ENCODE data around the gene GTF3A. TPM values are rescaled to one million over a fixed set of nuclear protein-coding genes. Genes with fewer than 3 reads are reported as not detected.

Gene GTF3A
- total and polyA plus RNA-seq, 2 of the 4 experiments (the other 2 are of a cell fraction) = 74.1 to 116 TPM

DNA sequence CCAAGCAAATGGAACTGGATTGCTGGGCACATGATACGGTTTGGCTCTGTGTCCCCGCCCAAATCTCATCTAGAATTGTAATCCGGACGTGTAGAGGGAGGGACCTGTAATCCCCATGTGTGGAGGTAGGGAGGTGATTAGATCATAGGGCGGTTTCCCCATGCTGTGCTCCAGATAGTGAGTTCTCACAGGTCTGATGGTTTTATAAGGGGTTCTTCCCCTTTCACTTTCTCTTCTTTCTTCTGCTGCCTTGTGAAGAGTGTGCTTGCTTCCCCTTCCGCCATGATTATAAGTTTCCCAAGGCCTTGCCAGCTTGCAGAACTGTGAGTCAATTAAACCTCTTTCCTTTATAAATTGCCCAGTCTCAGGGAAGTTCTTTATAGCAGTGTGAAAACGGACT, 58.6 kb downstream of the GTF3A start:
- no peak overlapping the region for H4K8ac ChIP-seq (ENCODE audit: low read depth in 2 of 2, low read length in 2 of 2)
- in situ Hi-C loops (cut with MboI; ENCODE audit: low sequenced_read_pairs) = no loop called here

More for the DNA sequence above, 58.6 kb downstream of the GTF3A start:
- Histone ChIP-seq H2BK15ac (ENCODE audit: low read depth, low read length) (no peak overlapping the region), H3K4me3 (ENCODE audit: insufficient read depth, low read depth, low read length) (no peak overlapping the region), H2AK5ac (ENCODE audit: low read depth, low read length) (no peak overlapping the region), H3K27me3 (ENCODE audit: control insufficient read depth, insufficient read depth, low read length) (peaks cover 23% of the 10 kb centered on the region), H2BK20ac (ENCODE audit: low read depth, low read length) (no peak overlapping the region), H3K23ac (ENCODE audit: low read depth, low read length) (no peak overlapping the region), H3K18ac (ENCODE audit: low read depth, low read length) (no peak overlapping the region), H3K9ac (ENCODE audit: low read depth, low read length) (no peak overlapping the region), H4K91ac (ENCODE audit: insufficient read depth, low read depth, low read length) (no peak overlapping the region), H3K56ac (ENCODE audit: extremely low read depth, insufficient read depth, low read length) (no peak overlapping the region), H2AK9ac (replicated peaks; ENCODE audit: low read depth, low read length, poor library complexity) (no peak overlapping the region), H3K4me1 (ENCODE audit: control insufficient read depth, insufficient read depth, low read length) (no peaks in the 10 kb centered on the region), H3K9me3 (ENCODE audit: control insufficient read depth, insufficient read depth, low read length) (peaks cover 2% of the 10 kb centered on the region; the same call in 1 of the 2 replicates), H3K79me1 (ENCODE audit: low read depth in 1 of 2, low read length in 2 of 2) (no peaks in the 10 kb centered on the region), H2BK120ac (ENCODE audit: low read depth, low read length) (no peak overlapping the region), H4K5ac (ENCODE audit: low read depth, low read length) (no peak overlapping the region), H3K14ac (replicated peaks; ENCODE audit: low read depth, low read length) (no peak overlapping the region), H3K4me2 (ENCODE audit: low read depth, low read length) (no peak overlapping the region), H2BK5ac (ENCODE audit: low read depth, low read length, poor library complexity, severe bottlenecking) (no peak overlapping the region), H3K4ac (ENCODE audit: low read depth, low read length) (no peak overlapping the region), H3K27ac (ENCODE audit: insufficient read depth, low read length) (no peak overlapping the region), H3K9me1 (ENCODE audit: insufficient read depth, low read length) (no peaks in the 10 kb centered on the region), H2AFZ (replicated peaks; ENCODE audit: low read length, poor library complexity) (no peak overlapping the region), H4K20me1 (ENCODE audit: insufficient read depth, low read length) (no peaks in the 10 kb centered on the region), H3K36me3 (ENCODE audit: control insufficient read depth, insufficient read depth, low read length) (no peaks in the 10 kb centered on the region)
- dilution Hi-C loops (cut with HindIII; ENCODE audit: low sequenced_read_pairs, unreplicated experiment) = no loop called here
- intact Hi-C loops (cut with micrococcal nuclease) = no loop called here
- 60% methylated on average over 1 of the region's 7 CpGs; no CpG with 5 or more reads in 1 of the 2 experiments for WGBS, 2 experiments (ENCODE audit: extremely low coverage in 2 of 2, insufficient read length in 1 of 2)
- POLR2A ChIA-PET (ENCODE audit: unreplicated experiment) = no interaction called here
- BruUV-seq (replicated peaks) = no TSS peak
- TF ChIP-seq, protein P1, sequence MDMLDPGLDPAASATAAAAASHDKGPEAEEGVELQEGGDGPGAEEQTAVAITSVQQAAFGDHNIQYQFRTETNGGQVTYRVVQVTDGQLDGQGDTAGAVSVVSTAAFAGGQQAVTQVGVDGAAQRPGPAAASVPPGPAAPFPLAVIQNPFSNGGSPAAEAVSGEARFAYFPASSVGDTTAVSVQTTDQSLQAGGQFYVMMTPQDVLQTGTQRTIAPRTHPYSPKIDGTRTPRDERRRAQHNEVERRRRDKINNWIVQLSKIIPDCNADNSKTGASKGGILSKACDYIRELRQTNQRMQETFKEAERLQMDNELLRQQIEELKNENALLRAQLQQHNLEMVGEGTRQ (IDR thresholded peaks at IDR 0.05; ENCODE audit: low read depth, low read length) = no peak
- TF ChIP-seq SMC3 (IDR thresholded peaks at IDR 0.05; ENCODE audit: low read depth, low read length) (no peak), MAFK (IDR thresholded peaks at IDR 0.05; ENCODE audit: low read depth, low read length) (no peak), FOS (IDR thresholded peaks at IDR 0.05; ENCODE audit: low read depth, low read length) (no peak)
- TF ChIP-seq, protein P2, sequence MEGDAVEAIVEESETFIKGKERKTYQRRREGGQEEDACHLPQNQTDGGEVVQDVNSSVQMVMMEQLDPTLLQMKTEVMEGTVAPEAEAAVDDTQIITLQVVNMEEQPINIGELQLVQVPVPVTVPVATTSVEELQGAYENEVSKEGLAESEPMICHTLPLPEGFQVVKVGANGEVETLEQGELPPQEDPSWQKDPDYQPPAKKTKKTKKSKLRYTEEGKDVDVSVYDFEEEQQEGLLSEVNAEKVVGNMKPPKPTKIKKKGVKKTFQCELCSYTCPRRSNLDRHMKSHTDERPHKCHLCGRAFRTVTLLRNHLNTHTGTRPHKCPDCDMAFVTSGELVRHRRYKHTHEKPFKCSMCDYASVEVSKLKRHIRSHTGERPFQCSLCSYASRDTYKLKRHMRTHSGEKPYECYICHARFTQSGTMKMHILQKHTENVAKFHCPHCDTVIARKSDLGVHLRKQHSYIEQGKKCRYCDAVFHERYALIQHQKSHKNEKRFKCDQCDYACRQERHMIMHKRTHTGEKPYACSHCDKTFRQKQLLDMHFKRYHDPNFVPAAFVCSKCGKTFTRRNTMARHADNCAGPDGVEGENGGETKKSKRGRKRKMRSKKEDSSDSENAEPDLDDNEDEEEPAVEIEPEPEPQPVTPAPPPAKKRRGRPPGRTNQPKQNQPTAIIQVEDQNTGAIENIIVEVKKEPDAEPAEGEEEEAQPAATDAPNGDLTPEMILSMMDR (conservative IDR thresholded peaks at IDR 0.05; ENCODE audit: low read depth, low read length) = no peak
- ATAC-seq (ENCODE audit: low read depth) (no peak), DNase-seq (no peak)
- CTCF ChIA-PET = no interaction called here

Measured in IMR-90 (cell line).